ENCODE results near the gene PEDS1. TPM values are rescaled to one million over a fixed set of nuclear protein-coding genes. Genes with fewer than 3 reads are reported as not detected.

Gene PEDS1
- total RNA-seq, 1 donor from 2014 or later: 30.3 TPM

DNA sequence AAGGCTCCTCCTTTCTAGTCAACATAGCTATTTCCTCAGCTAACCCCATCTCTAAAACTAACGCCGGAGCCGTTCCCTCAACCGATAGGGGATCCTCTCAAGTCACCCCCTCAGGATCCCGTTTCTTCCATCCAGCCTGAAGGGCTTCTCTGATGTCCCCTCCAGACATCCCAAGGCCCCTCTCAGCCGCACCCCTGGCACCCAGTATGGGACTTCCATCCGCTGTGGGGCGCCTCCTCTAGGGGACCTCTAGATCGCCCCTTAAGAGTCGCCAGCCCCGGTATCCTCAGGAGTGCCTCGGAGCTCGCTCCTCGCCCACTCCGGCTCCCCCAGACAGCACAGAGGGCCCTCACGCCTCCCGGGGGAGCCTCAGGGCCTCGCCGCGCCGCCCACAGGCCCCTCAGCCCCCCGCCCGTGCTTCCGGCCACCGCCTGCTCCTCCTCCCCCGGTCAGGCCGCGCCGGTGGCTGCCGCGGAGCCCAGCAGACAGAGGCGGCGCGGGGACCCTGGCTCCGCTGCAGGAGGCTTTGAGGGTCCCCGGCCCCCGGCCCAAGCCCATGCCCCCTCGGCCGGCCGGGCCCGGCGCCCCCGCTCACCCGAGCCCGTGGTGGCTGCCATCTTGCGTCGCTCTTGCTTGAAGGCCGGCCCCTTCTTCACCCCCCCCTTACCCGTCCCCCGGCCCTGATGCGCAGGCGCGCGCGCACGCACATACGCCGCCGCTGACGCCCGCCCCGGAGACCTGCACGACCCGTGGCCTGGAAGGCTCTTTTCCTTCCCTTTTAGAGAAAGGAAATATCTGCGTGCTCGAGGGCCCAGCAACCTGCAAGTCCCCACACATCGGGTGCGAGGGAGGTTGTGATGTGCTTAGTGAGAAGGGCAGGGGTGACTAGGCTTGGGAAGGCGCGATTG is 40.8 kb downstream of the PEDS1 start, which contains the start of gene UBE2V1:
UBE2V1 (minus strand) TSS at position 639 of the 908 bp plus-strand sequence; CDS start at position 617, 22 bp downstream.
- Mint-ChIP-seq H3K4me3 (peak within 1 kb of the TSS; percentile 95), H3K27me3 (ENCODE audit: low read depth) (no peaks in the 10 kb centered on the region), H3K9me3 (no peaks in the 10 kb centered on the region), H3K36me3 (no peaks in the 10 kb centered on the region), H3K27ac (peak within 1 kb of the TSS; percentile 97), H3K4me1 (peaks cover 69% of the 10 kb centered on the region)
- TF ChIP-seq, protein P1, sequence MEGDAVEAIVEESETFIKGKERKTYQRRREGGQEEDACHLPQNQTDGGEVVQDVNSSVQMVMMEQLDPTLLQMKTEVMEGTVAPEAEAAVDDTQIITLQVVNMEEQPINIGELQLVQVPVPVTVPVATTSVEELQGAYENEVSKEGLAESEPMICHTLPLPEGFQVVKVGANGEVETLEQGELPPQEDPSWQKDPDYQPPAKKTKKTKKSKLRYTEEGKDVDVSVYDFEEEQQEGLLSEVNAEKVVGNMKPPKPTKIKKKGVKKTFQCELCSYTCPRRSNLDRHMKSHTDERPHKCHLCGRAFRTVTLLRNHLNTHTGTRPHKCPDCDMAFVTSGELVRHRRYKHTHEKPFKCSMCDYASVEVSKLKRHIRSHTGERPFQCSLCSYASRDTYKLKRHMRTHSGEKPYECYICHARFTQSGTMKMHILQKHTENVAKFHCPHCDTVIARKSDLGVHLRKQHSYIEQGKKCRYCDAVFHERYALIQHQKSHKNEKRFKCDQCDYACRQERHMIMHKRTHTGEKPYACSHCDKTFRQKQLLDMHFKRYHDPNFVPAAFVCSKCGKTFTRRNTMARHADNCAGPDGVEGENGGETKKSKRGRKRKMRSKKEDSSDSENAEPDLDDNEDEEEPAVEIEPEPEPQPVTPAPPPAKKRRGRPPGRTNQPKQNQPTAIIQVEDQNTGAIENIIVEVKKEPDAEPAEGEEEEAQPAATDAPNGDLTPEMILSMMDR (IDR thresholded peaks at IDR 0.05; ENCODE audit: unreplicated experiment): no peak
- peak; percentile 79 to 85 for DNase-seq (ENCODE audit: low spot score in 2 of 2, unreplicated experiment in 2 of 2)

GRCh38 chr20:50111829-50112495 is 41.6 kb downstream of the PEDS1 start:
- TF ChIP-seq, protein P1 (IDR thresholded peaks at IDR 0.05; ENCODE audit: unreplicated experiment): no peak
- Mint-ChIP-seq H3K27ac (peak overlapping the region; percentile 65), H3K27me3 (ENCODE audit: low read depth) (no peaks in the 10 kb centered on the region), H3K36me3 (no peaks in the 10 kb centered on the region), H3K4me1 (peaks cover 71% of the 10 kb centered on the region), H3K4me3 (peak overlapping the region; percentile 95), H3K9me3 (no peaks in the 10 kb centered on the region)
- DNase-seq (ENCODE audit: low spot score in 2 of 2, unreplicated experiment in 2 of 2): no peak

GRCh38 chr20:50111120-50111828 is 42.2 kb downstream of the PEDS1 start:
- H3K27ac Mint-ChIP-seq: peak overlapping the region; percentile 65
- H3K4me3 Mint-ChIP-seq: peak overlapping the region; percentile 95
- H3K9me3 Mint-ChIP-seq: no peaks in the 10 kb centered on the region
- DNase-seq (ENCODE audit: low spot score in 2 of 2, unreplicated experiment in 2 of 2): no peak
- no peaks in the 10 kb centered on the region for H3K27me3 Mint-ChIP-seq (ENCODE audit: low read depth)
- TF ChIP-seq, protein P1 (IDR thresholded peaks at IDR 0.05; ENCODE audit: unreplicated experiment): no peak
- peaks cover 70% of the 10 kb centered on the region for H3K4me1 Mint-ChIP-seq
- no peaks in the 10 kb centered on the region for H3K36me3 Mint-ChIP-seq

- Mint-ChIP-seq H3K36me3 (no peaks in the 10 kb centered on the region), H3K4me3 (peak overlapping the region; percentile 1), H3K9me3 (no peaks in the 10 kb centered on the region), H3K27ac (peak overlapping the region; percentile 47), H3K27me3 (ENCODE audit: low read depth) (no peaks in the 10 kb centered on the region), H3K4me1 (peaks cover 62% of the 10 kb centered on the region)
- DNase-seq (ENCODE audit: low spot score in 2 of 2, unreplicated experiment in 2 of 2): no peak
- TF ChIP-seq, protein P1 (IDR thresholded peaks at IDR 0.05; ENCODE audit: unreplicated experiment): no peak
Observed at GRCh38 chr20:50110141-50111047, 43.1 kb downstream of the PEDS1 start.

Data from mesothelial cell of epicardium (in vitro differentiated cells).